Measurements from ENCODE around the gene PATJ.

DNA sequence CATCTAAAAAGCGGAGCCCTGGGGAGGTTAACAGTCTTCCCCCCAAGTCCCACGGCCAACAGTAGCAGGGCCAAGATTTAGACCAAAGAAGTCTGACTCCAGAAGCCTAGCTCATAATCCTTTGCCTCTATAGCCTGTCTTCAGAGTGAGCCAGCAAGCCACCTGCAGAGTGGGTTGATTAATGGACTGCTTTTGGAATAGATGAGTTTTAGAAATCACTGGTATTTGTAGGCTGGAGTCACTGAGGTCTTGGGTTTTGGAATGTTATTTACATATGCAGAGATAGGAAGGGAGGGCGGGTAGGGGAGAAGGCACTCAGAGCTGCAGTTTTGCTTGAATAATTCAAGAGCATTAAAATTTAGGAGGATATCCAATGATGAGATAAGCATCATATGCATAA lies 361.6 kb downstream of the PATJ start:
- no peak for TF ChIP-seq POLR2A (IDR thresholded peaks at IDR 0.05; ENCODE audit: low read depth)
- TF ChIP-seq, protein P1, sequence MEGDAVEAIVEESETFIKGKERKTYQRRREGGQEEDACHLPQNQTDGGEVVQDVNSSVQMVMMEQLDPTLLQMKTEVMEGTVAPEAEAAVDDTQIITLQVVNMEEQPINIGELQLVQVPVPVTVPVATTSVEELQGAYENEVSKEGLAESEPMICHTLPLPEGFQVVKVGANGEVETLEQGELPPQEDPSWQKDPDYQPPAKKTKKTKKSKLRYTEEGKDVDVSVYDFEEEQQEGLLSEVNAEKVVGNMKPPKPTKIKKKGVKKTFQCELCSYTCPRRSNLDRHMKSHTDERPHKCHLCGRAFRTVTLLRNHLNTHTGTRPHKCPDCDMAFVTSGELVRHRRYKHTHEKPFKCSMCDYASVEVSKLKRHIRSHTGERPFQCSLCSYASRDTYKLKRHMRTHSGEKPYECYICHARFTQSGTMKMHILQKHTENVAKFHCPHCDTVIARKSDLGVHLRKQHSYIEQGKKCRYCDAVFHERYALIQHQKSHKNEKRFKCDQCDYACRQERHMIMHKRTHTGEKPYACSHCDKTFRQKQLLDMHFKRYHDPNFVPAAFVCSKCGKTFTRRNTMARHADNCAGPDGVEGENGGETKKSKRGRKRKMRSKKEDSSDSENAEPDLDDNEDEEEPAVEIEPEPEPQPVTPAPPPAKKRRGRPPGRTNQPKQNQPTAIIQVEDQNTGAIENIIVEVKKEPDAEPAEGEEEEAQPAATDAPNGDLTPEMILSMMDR (IDR thresholded peaks at IDR 0.05) = no peak
- no peak for TF ChIP-seq EP300 (IDR thresholded peaks at IDR 0.05)
- TF ChIP-seq POLR2AphosphoS5 (IDR thresholded peaks at IDR 0.05) = no peak

All from esophagus muscularis mucosa (tissue), 4 donors.